Left renal cortex interstitium (tissue), 4 donors: ENCODE data around the gene MAP3K10. TPM values are rescaled to one million over a fixed set of nuclear protein-coding genes. Genes with fewer than 3 reads are reported as not detected.

Experiments used
- DNase-seq, 4 donors: peaks; one replicate each; pipeline ENCODE4 v3.0.0-alpha.2; 2013; ENCODE audit warnings: low read depth in 4 of 4, low spot score in 2 of 4, missing footprints in 1 of 4
- polyA plus RNA-seq, 4 donors: library from polyadenylated mRNA; unstranded; fragments of 120-200 nt; gene quantifications; one replicate each; pipeline ENCODE4 v1.2.1, GENCODE V29; 2013; ENCODE audit not compliant: insufficient read length in 4 of 4

The MAP3K10 gene
- polyA plus RNA-seq, 4 donors, result 10.8 to 19.3 (median 17.4) TPM

GRCh38 chr19:40231544-40232424, 40.6 kb downstream of the MAP3K10 start:
- DNase-seq, result no peak

GRCh38 chr19:40232479-40232878, 41.3 kb downstream of the MAP3K10 start:
- no peak for DNase-seq

GRCh38 chr19:40232949-40233810, 42.0 kb downstream of the MAP3K10 start:
- DNase-seq, result no peak

GRCh38 chr19:40233811-40234389, 42.7 kb downstream of the MAP3K10 start:
- DNase-seq, result no peak

- no peak for DNase-seq
Observed at GRCh38 chr19:40234429-40235237, 43.4 kb downstream of the MAP3K10 start.

- DNase-seq, result no peak
Observed at GRCh38 chr19:40235238-40236025, 44.2 kb downstream of the MAP3K10 start.

- DNase-seq, result no peak
Observed at GRCh38 chr19:40236026-40236355, 44.8 kb downstream of the MAP3K10 start.

GRCh38 chr19:40236366-40236765, 45.1 kb downstream of the MAP3K10 start:
- DNase-seq, result no peak

- no peak for DNase-seq
Observed at GRCh38 chr19:40237791-40238190, 46.6 kb downstream of the MAP3K10 start.

GRCh38 chr19:40238775-40239174, 47.5 kb downstream of the MAP3K10 start:
- no peak for DNase-seq

GRCh38 chr19:40239415-40240226, 48.4 kb downstream of the MAP3K10 start:
- no peak for DNase-seq

GRCh38 chr19:40240332-40240731, 49.1 kb downstream of the MAP3K10 start:
- DNase-seq, result no peak

- DNase-seq, result no peak
Observed at GRCh38 chr19:40241125-40241808, 50.0 kb downstream of the MAP3K10 start.

- no peak for DNase-seq
Observed at GRCh38 chr19:40241809-40242384, 50.7 kb downstream of the MAP3K10 start.

- no peak for DNase-seq
Observed at GRCh38 chr19:40242480-40242879, 51.3 kb downstream of the MAP3K10 start.

- DNase-seq, result no peak
Observed at GRCh38 chr19:40243181-40243580, 52.0 kb downstream of the MAP3K10 start.

- no peak for DNase-seq
Observed at GRCh38 chr19:40244579-40245317, 53.5 kb downstream of the MAP3K10 start.
